GM18909 (cell line): ENCODE results near the gene IQCE.
"Not testable (repeated sequence)": the region's sequence is repeated elsewhere in the genome, so short reads cannot be mapped to it uniquely, and the experiment has no call there.

Source experiments
- ATAC-seq: cut with Tn5 transposase; IDR thresholded peaks from one replicate; pipeline ENCODE4 v1.9.1; 2021; ENCODE audit warnings: mild to moderate bottlenecking; ENCODE audit not compliant: unreplicated experiment, poor library complexity

IQCE gene

GRCh38 chr7:2531796-2532110 is 27.0 kb upstream of the IQCE start:
- not testable (repeated sequence) for ATAC-seq

GRCh38 chr7:2532199-2532772 is 26.5 kb upstream of the IQCE start:
- not testable (repeated sequence) for ATAC-seq

- ATAC-seq, result not testable (repeated sequence)
Observed at GRCh38 chr7:2532816-2533215, 26.0 kb upstream of the IQCE start.

- ATAC-seq, result not testable (repeated sequence)
Observed at GRCh38 chr7:2533566-2533965, 25.2 kb upstream of the IQCE start.

- ATAC-seq, result not testable (repeated sequence)
Observed at GRCh38 chr7:2534214-2534613, 24.6 kb upstream of the IQCE start.

GRCh38 chr7:2535872-2536627 is 22.7 kb upstream of the IQCE start:
- not testable (repeated sequence) for ATAC-seq

- no peak for ATAC-seq
Observed at GRCh38 chr7:2537981-2538851, 20.6 kb upstream of the IQCE start.

GRCh38 chr7:2539031-2539911 is 19.5 kb upstream of the IQCE start:
- ATAC-seq, result no peak

GRCh38 chr7:2540133-2540532 is 18.6 kb upstream of the IQCE start:
- no peak for ATAC-seq

GRCh38 chr7:2540641-2541051 is 18.1 kb upstream of the IQCE start:
- no peak for ATAC-seq

- ATAC-seq, result no peak
Observed at GRCh38 chr7:2541291-2542010, 17.3 kb upstream of the IQCE start.

GRCh38 chr7:2542011-2542915 is 16.5 kb upstream of the IQCE start:
- ATAC-seq, result no peak

GRCh38 chr7:2542916-2543871 is 15.6 kb upstream of the IQCE start:
- no peak for ATAC-seq

- no peak for ATAC-seq
Observed at GRCh38 chr7:2544541-2545188, 14.1 kb upstream of the IQCE start.

GRCh38 chr7:2545746-2546425 is 12.9 kb upstream of the IQCE start:
- ATAC-seq, result no peak

GRCh38 chr7:2546776-2547586 is 11.8 kb upstream of the IQCE start:
- ATAC-seq, result no peak
